Measurements from ENCODE around the gene PPP2R5D.
"Not testable (repeated sequence)": the region's sequence is repeated elsewhere in the genome, so short reads cannot be mapped to it uniquely, and the experiment has no call there.

The PPP2R5D gene

GRCh38 chr6:42989923-42990322, 5.6 kb downstream of the PPP2R5D start:
- H3K9ac ChIP-seq, result no peak overlapping the region
- H3K36me3 ChIP-seq, result peaks cover 51 to 82% (median 69%) of the 10 kb centered on the region in 11 experiments
- no peak overlapping the region for H3K4me2 ChIP-seq
- H3K27me3 ChIP-seq, result no peaks in the 10 kb centered on the region
- peaks cover 9 to 80% (median 51%) of the 10 kb centered on the region in 11 experiments; a peak in 20 of 22 replicates for H4K20me1 ChIP-seq
- H3K4me1 ChIP-seq, result peaks cover 32 to 39% (median 36%) of the 10 kb centered on the region in 10 experiments
- H3K27ac ChIP-seq, result no peak overlapping the region
- no peak overlapping the region for H3K4me3 ChIP-seq
- TF ChIP-seq Cebpa-rat (IDR thresholded peaks at IDR 0.05), result no peak
- no peaks in the 10 kb centered on the region for H3K9me3 ChIP-seq (replicated peaks in 1 of 11)

GRCh38 chr6:42993445-42993844, 9.1 kb downstream of the PPP2R5D start:
- no peak for TF ChIP-seq Cebpa-rat (IDR thresholded peaks at IDR 0.05)
- H3K9me3 ChIP-seq (replicated peaks in 1 of 11), result no peaks in the 10 kb centered on the region
- no peak overlapping the region for H3K9ac ChIP-seq
- H3K4me1 ChIP-seq, result peaks cover 0 to 5% (median 2%) of the 10 kb centered on the region in 10 experiments; a peak in 7 of 20 replicates
- H3K4me2 ChIP-seq, result no peak overlapping the region
- H3K27me3 ChIP-seq, result no peaks in the 10 kb centered on the region
- no peak overlapping the region for H3K4me3 ChIP-seq
- peaks cover 0 to 54% (median 23%) of the 10 kb centered on the region in 11 experiments; a peak in 15 of 22 replicates for H4K20me1 ChIP-seq
- H3K36me3 ChIP-seq, result peaks cover 46 to 74% (median 63%) of the 10 kb centered on the region in 11 experiments
- H3K27ac ChIP-seq, result no peak overlapping the region

- Histone ChIP-seq H3K27ac (no peak overlapping the region), H3K9ac (no peak overlapping the region)
- no peak for TF ChIP-seq Cebpa-rat (IDR thresholded peaks at IDR 0.05)
These were observed 12.1 kb downstream of the PPP2R5D start for GRCh38 chr6:42996513-42996912.

GRCh38 chr6:42998205-42998604, 13.8 kb downstream of the PPP2R5D start:
- H3K9me3 ChIP-seq (replicated peaks in 1 of 11); H3K4me1 ChIP-seq; H3K4me3 ChIP-seq; H3K27me3 ChIP-seq; H3K4me2 ChIP-seq; H3K9ac ChIP-seq; H3K27ac ChIP-seq: not testable (repeated sequence)
- H4K20me1 ChIP-seq, result peaks cover 0 to 66% (median 21%) of the 10 kb centered on the region in 11 experiments; a peak in 17 of 22 replicates
- H3K36me3 ChIP-seq, result peaks cover 27 to 76% (median 49%) of the 10 kb centered on the region in 11 experiments

More at GRCh38 chr6:42996513-42996912, 12.1 kb downstream of the PPP2R5D start:
- Histone ChIP-seq H3K4me2 (no peak overlapping the region), H3K9me3 (replicated peaks in 1 of 11) (no peaks in the 10 kb centered on the region), H3K4me1 (peaks cover 0 to 4% (median 0%) of the 10 kb centered on the region in 10 experiments; a peak in 2 of 20 replicates), H4K20me1 (peaks cover 0 to 59% (median 20%) of the 10 kb centered on the region in 11 experiments; a peak in 15 of 22 replicates), H3K36me3 (peaks cover 30 to 74% (median 50%) of the 10 kb centered on the region in 11 experiments), H3K27me3 (no peaks in the 10 kb centered on the region), H3K4me3 (no peak overlapping the region)

GRCh38 chr6:43001843-43002242, 17.5 kb downstream of the PPP2R5D start:
- no peak overlapping the region for H3K27ac ChIP-seq
- H3K27me3 ChIP-seq, result no peaks in the 10 kb centered on the region
- no peaks in the 10 kb centered on the region for H3K9me3 ChIP-seq (replicated peaks in 1 of 11)
- no peak for TF ChIP-seq Cebpa-rat (IDR thresholded peaks at IDR 0.05)
- no peak overlapping the region for H3K4me3 ChIP-seq
- H3K4me1 ChIP-seq, result peaks cover 0 to 11% (median 2%) of the 10 kb centered on the region in 10 experiments; a peak in 6 of 20 replicates
- H3K36me3 ChIP-seq, result peaks cover 32 to 88% (median 62%) of the 10 kb centered on the region in 11 experiments
- peaks cover 0 to 46% (median 21%) of the 10 kb centered on the region in 11 experiments; a peak in 14 of 22 replicates for H4K20me1 ChIP-seq
- no peak overlapping the region for H3K4me2 ChIP-seq
- no peak overlapping the region for H3K9ac ChIP-seq

GRCh38 chr6:43005844-43006243, 21.5 kb downstream of the PPP2R5D start:
- H4K20me1 ChIP-seq, result peaks cover 0 to 61% (median 13%) of the 10 kb centered on the region in 11 experiments; a peak in 11 of 22 replicates
- TF ChIP-seq Cebpa-rat (IDR thresholded peaks at IDR 0.05), result no peak
- H3K36me3 ChIP-seq, result peaks cover 59 to 98% (median 80%) of the 10 kb centered on the region in 11 experiments
- no peak overlapping the region for H3K4me2 ChIP-seq
- H3K27me3 ChIP-seq, result no peaks in the 10 kb centered on the region
- no peak overlapping the region for H3K27ac ChIP-seq
- no peak overlapping the region for H3K9ac ChIP-seq
- H3K9me3 ChIP-seq (replicated peaks in 1 of 11), result no peaks in the 10 kb centered on the region
- peaks cover 0 to 11% (median 0%) of the 10 kb centered on the region in 10 experiments; a peak in 6 of 20 replicates for H3K4me1 ChIP-seq
- H3K4me3 ChIP-seq, result no peak overlapping the region

- Histone ChIP-seq H3K36me3 (peaks cover 59 to 98% (median 80%) of the 10 kb centered on the region in 11 experiments), H3K27ac (no peak overlapping the region), H3K9ac (peak overlapping the region in 1 of 11 experiments; percentile 4; a peak in 1 of 22 replicates), H4K20me1 (peaks cover 0 to 61% (median 15%) of the 10 kb centered on the region in 11 experiments; a peak in 10 of 22 replicates), H3K9me3 (replicated peaks in 1 of 11) (no peaks in the 10 kb centered on the region), H3K4me3 (no peak overlapping the region), H3K27me3 (no peaks in the 10 kb centered on the region), H3K4me1 (peaks cover 0 to 14% (median 2%) of the 10 kb centered on the region in 10 experiments; a peak in 10 of 20 replicates), H3K4me2 (no peak overlapping the region)
- no peak for TF ChIP-seq Cebpa-rat (IDR thresholded peaks at IDR 0.05)
These were observed 21.9 kb downstream of the PPP2R5D start for GRCh38 chr6:43006251-43006650.

GRCh38 chr6:43007126-43007525, 22.8 kb downstream of the PPP2R5D start:
- Histone ChIP-seq H3K9me3 (replicated peaks in 1 of 11) (no peaks in the 10 kb centered on the region), H3K36me3 (peaks cover 65 to 99% (median 84%) of the 10 kb centered on the region in 11 experiments), H4K20me1 (peaks cover 0 to 64% (median 10%) of the 10 kb centered on the region in 11 experiments; a peak in 10 of 22 replicates), H3K27ac (no peak overlapping the region), H3K27me3 (no peaks in the 10 kb centered on the region), H3K4me3 (no peak overlapping the region), H3K4me1 (peaks cover 5 to 22% (median 11%) of the 10 kb centered on the region in 10 experiments; a peak in 19 of 20 replicates), H3K4me2 (no peak overlapping the region), H3K9ac (peak overlapping the region in 3 of 11 experiments; percentile 4 to 29 (median 22); a peak in 1 of 22 replicates)
- no peak for TF ChIP-seq Cebpa-rat (IDR thresholded peaks at IDR 0.05)

GRCh38 chr6:43009124-43009523, 24.8 kb downstream of the PPP2R5D start:
- peaks cover 68 to 86% (median 77%) of the 10 kb centered on the region in 11 experiments for H3K36me3 ChIP-seq
- no peak overlapping the region for H3K4me3 ChIP-seq
- no peaks in the 10 kb centered on the region for H3K27me3 ChIP-seq
- no peak overlapping the region for H3K27ac ChIP-seq
- no peaks in the 10 kb centered on the region for H3K9me3 ChIP-seq (replicated peaks in 1 of 11)
- H3K4me1 ChIP-seq, result peaks cover 16 to 25% (median 21%) of the 10 kb centered on the region in 10 experiments
- peaks cover 0 to 66% (median 9%) of the 10 kb centered on the region in 11 experiments; a peak in 10 of 22 replicates for H4K20me1 ChIP-seq
- H3K4me2 ChIP-seq, result no peak overlapping the region
- no peak for TF ChIP-seq Cebpa-rat (IDR thresholded peaks at IDR 0.05)
- H3K9ac ChIP-seq, result peak overlapping the region in 4 of 11 experiments; percentile 25 to 34 (median 30); a peak in 3 of 22 replicates

Measured in BLaER1 treated with 17β-estradiol and CSF1 and Interleukin-3, amounts not matched to agents 10 nM and 100 nM (cell line).